Transverse colon (tissue), 4 donors: ENCODE measurements around the gene TMEM175. TPM values are rescaled to one million over a fixed set of nuclear protein-coding genes. Genes with fewer than 3 reads are reported as not detected.

ENCODE experiments used
- DNase-seq: peaks from one replicate; pipeline ENCODE4 v3.0.0-alpha.2; 2019
- H3K27ac ChIP-seq, 4 donors: fragments of 200-600 bp; sonication (generic); 2 replicates each; pipeline ENCODE4 v1.5.1; 2016 to 2018; ENCODE audit warnings: inconsistent platforms in 4 of 4
- H3K27me3 ChIP-seq: fragments of 200-600 bp; sonication (generic); 2 replicates; pipeline ENCODE4 v1.5.1; 2017; ENCODE audit warnings: inconsistent platforms
- H3K36me3 ChIP-seq, 4 donors: fragments of 200-600 bp; sonication (generic); 2 replicates each; pipeline ENCODE4 v1.5.1; 2017 to 2019; ENCODE audit warnings: inconsistent platforms in 4 of 4
- H3K4me1 ChIP-seq, 4 donors: fragments of 200-600 bp; sonication (generic); 2 replicates each; pipeline ENCODE4 v1.5.1; 2017 to 2020; ENCODE audit warnings: inconsistent platforms in 4 of 4
- H3K4me3 ChIP-seq, 4 donors: fragments of 200-600 bp; sonication (generic); 1 replicate in 1 of 4; 2 replicates in 3 of 4; pipeline versions ENCODE4 v1.5.1 to v1.6.1; 2017 to 2019; ENCODE audit warnings: inconsistent platforms in 4 of 4
- H3K9me3 ChIP-seq, 2 donors: fragments of 200-600 bp; sonication (generic); 2 replicates each; pipeline ENCODE4 v1.5.1; 2017 to 2019; ENCODE audit warnings: inconsistent platforms in 2 of 2
- CTCF ChIP-seq, 5 experiments: fragments of 200-600 bp in 3 of 5; fragments of 450-650 bp in 2 of 5; sonication (generic) in 3 of 5; IDR thresholded peaks; 1 replicate in 2 of 5; 2 replicates in 3 of 5; pipeline ENCODE4 v1.5.1; 2016 to 2017; ENCODE audit warnings: antibody characterized with exemption in 5 of 5, inconsistent platforms in 3 of 5, mild to moderate bottlenecking in 2 of 5, moderate library complexity in 1 of 5
- EP300 ChIP-seq: sonication (generic); formaldehyde crosslinking; IDR thresholded peaks from one replicate; pipeline ENCODE4 v1.6.1; 2017; ENCODE audit warnings: antibody characterized with exemption, low read depth
- POLR2A ChIP-seq: fragments of 450-650 bp; IDR thresholded peaks from one replicate; pipeline ENCODE4 v1.6.1; 2016; ENCODE audit warnings: antibody characterized with exemption, mild to moderate bottlenecking, moderate library complexity
- POLR2AphosphoS5 ChIP-seq, 3 donors: sonication (generic); formaldehyde crosslinking; IDR thresholded peaks; one replicate each; pipeline ENCODE4 v1.6.1; 2016; ENCODE audit warnings: antibody characterized with exemption in 3 of 3
- WGBS, 2 donors: methylation state at CpG; one replicate each; pipeline ENCODE4 v1.1.5; 2018; ENCODE audit warnings: low coverage in 1 of 2; 5-methylcytosine and 5-hydroxymethylcytosine counted together
- in situ Hi-C, 4 donors: fragments of 200-750 bp; cut with MboI; loops; one replicate each; pipeline versions ENCODE4 v1.15.0 to v1.15.1; 2017; ENCODE audit warnings: low sequenced_read_pairs in 3 of 4, low pct_ligation_motif_present in 1 of 4, low pct_unique_long_range_greater_than_20kb in 1 of 4
- intact Hi-C: fragments of 100-400 bp; cut with DNase I; formaldehyde crosslinking; loops from one replicate; pipeline ENCODE4 v1.15.1; 2023; ENCODE audit warnings: low total_unique reads
- total RNA-seq, 4 donors: library from RNA; depleted of rRNA; stranded (reverse); fragments of >200 nt; gene quantifications; one replicate each; pipeline ENCODE4 v1.1.0, GENCODE V29; 2016

Gene TMEM175
- total RNA-seq, 4 donors from 2014 or later = 44.0 to 116 (median 50.5) TPM

DNA sequence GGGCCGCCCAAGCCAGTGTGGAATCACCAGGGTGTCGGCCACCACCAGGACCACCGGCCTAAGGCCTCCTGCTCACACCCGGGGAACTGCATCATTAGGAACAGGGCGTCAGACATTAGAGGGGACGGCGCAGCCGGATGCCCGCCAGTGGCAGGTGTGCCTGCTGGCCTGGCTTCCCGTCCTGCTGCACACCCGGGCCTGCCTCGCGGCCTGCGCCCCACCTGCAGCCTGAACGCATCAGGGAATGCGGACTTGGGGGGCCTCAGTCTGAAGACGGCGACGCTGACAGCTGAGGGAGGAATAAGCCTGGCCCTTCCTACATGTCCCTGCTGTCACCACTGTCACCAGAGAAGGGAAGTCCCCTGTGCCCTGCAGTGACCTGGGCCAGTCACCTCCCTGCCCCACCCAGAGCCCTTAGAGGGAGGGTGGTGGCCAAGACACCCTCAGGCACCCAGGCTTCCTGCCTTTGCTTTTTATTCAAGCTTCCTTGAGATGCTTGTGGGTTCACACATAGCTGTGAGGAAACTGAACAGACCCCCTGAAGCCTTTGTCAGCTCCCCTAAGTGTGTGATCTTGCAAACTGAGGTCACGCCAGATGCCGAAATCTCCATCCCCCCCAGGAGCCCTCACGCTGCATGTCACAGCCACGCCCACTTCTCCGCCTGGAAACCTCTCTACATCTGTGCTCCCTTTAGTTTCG is 37.9 kb downstream of the TMEM175 start:
- WGBS, 2 donors = 60 to 86% methylated on average over 1 to 17 of the region's 25 CpGs
- in situ Hi-C loops (no loop called here), intact Hi-C loops (no loop called here)
- Histone ChIP-seq H3K36me3 (peaks cover 0 to 8% (median 0%) of the 10 kb centered on the region in 4 donors), H3K9me3 (no peaks in the 10 kb centered on the region), H3K27me3 (no peaks in the 10 kb centered on the region), H3K4me1 (peaks cover 11 to 53% (median 40%) of the 10 kb centered on the region in 4 donors), H3K27ac (peak overlapping the region; percentile 82 to 89 (median 87)), H3K4me3 (no peak overlapping the region)
- peak; percentile 41 for DNase-seq
- TF ChIP-seq POLR2A (no peak), CTCF (IDR thresholded peaks at IDR 0.05) (no peak), EP300 (no peak), POLR2AphosphoS5 (IDR thresholded peaks at IDR 0.05) (no peak)

DNA sequence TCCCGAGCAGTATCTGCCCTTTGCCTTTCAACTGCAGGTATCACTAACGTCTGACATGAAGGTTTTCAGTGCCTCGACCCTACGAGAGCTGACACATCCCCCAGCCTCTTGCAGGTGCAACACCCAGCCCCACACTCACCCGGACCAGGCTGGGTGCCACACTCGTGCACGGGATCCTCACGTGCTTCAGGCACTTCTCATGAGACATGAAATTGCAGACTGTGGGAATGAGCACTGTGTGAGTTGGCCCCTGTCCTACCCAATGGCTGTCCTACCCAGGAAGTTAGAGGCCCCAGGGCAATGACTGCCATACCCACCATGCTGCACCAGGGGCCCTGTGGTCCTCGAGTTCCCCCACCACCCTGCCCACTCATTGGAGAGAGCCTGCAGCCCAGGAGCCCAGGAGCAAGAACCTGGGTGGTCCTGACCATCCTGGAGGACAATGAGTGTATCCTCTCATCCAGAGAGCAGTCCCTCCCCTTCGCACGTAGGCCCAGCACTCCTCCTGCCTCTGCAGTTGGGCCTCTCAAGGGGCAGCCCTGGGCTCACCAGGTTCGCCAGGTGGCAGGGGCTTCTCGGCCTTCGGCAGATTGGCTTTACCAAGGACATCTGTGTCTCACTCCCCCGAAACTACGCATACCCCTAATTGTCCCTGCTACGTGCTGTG is 38.7 kb downstream of the TMEM175 start:
- peak; percentile 40 for DNase-seq
- Histone ChIP-seq H3K4me1 (peaks cover 11 to 53% (median 40%) of the 10 kb centered on the region in 4 donors), H3K27ac (peak overlapping the region; percentile 82 to 89 (median 87)), H3K27me3 (no peaks in the 10 kb centered on the region), H3K9me3 (no peaks in the 10 kb centered on the region), H3K36me3 (peaks cover 0 to 6% (median 0%) of the 10 kb centered on the region in 4 donors), H3K4me3 (peak overlapping the region in 1 of 4 donors; percentile 27)
- TF ChIP-seq EP300 (no peak), CTCF (IDR thresholded peaks at IDR 0.05) (peak in 1 of 5 experiments; percentile 15), POLR2A (no peak)
- WGBS, 2 donors = 47% methylated on average over 17 of the region's 17 CpGs; no CpG with 5 or more reads in 1 of the 2 donors
- intact Hi-C loops = no loop called here
- in situ Hi-C loops = no loop called here

DNA sequence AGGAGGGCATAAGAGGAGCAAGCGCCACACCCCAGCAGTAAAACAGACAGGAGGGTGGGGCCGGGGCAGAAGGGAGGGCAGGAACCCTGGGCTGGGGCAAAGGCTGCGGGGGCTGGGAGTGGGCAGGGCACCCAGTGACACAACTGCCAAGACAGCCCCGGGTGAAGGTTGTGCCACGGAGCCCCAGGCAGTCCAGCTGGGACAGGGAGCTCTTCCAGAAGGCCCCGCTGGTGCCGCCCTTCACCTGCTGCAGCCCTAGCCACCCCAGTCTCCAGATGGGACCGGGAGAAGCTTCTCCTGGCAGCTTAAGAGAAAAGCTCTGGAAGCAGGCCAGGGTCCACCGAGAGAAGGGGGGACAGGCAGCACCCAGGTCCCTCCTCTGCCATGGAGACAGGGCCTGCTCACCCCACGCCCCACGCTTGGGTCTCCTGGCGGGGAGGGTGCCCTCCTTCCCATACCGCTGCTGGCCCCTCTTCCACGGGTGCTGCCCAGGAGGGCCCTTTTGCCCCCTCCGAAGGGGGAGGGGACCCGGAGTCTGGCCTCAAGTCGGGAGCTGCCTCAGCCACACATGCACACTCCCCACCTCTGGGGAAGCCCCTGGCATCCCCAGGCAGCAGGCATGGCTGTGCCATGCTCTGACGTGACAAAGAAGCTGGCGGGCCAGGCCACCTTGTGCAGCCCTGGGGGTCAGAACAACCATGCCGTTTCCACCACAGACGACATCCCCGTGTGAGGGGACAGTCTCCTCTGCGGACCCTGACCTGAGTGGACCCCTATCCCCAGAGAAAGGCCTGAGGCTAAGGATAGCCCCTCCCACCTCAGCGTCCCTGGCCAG is 39.6 kb downstream of the TMEM175 start:
- H3K36me3 ChIP-seq = no peaks in the 10 kb centered on the region
- peak overlapping the region; percentile 82 to 89 (median 87) for H3K27ac ChIP-seq
- H3K4me1 ChIP-seq = peaks cover 11 to 53% (median 40%) of the 10 kb centered on the region in 4 donors
- TF ChIP-seq EP300 (peak; percentile 66), POLR2A (peak; percentile 95), CTCF (IDR thresholded peaks at IDR 0.05) (no peak), POLR2AphosphoS5 (IDR thresholded peaks at IDR 0.05) (peak; percentile 78 to 94 (median 92))
- peak overlapping the region in 3 of 4 donors; percentile 57 to 78 (median 78) for H3K4me3 ChIP-seq
- in situ Hi-C loops (no loop called here), intact Hi-C loops (no loop called here)
- no peaks in the 10 kb centered on the region for H3K9me3 ChIP-seq
- no peaks in the 10 kb centered on the region for H3K27me3 ChIP-seq
- 44% methylated on average over 18 of the region's 24 CpGs; no CpG with 5 or more reads in 1 of the 2 donors for WGBS, 2 donors
- peak; percentile 94 for DNase-seq
